GM04504 (cell line): ENCODE measurements around the gene UGT1A4.

Experiments
- DNase-seq: peaks from one replicate; pipeline ENCODE4 v3.0.0-alpha.2; 2012; ENCODE audit warnings: low read depth

Gene UGT1A4

GRCh38 chr2:233811732-233812131, 93.2 kb downstream of the UGT1A4 start:
- DNase-seq, result no peak

DNA sequence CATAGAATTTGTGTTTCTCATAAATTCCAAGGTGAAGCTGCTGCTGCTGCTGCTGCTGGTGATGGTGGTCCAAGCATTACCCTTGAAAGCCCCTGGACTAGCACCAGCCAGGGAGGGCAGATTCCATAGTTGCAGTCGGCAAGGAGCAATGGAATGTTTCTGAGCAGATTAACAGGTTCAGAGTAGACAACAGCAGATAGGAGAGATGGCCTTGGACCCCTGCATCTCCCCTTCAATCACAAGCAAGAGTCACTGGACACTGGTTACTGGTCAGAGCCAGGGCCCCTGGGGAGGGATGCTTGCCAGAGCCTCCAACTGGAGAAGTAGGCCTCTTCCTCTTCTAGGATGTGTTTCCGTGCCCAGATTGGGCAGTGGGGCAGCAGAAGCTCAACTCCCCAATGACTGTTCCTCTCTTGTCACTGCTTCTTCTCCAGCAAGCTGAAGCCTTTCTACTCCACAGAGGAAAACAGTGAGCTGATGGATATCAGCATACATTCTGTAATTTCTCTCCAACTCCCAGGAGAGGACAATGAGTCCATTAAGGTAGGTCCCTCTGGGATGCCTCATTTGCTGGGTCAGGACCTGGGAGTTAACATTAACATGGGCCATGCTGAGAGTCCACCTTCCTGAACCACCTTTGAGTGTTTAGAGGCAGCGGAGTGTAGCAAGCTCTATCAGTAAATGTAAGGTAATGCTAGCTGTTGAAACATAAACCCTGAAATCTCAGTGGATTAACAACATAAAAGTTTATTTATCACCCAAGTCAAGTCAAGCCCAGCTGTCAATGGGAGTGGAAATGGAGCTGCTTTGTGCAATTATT, 94.9 kb downstream of the UGT1A4 start:
- no peak for DNase-seq

DNA sequence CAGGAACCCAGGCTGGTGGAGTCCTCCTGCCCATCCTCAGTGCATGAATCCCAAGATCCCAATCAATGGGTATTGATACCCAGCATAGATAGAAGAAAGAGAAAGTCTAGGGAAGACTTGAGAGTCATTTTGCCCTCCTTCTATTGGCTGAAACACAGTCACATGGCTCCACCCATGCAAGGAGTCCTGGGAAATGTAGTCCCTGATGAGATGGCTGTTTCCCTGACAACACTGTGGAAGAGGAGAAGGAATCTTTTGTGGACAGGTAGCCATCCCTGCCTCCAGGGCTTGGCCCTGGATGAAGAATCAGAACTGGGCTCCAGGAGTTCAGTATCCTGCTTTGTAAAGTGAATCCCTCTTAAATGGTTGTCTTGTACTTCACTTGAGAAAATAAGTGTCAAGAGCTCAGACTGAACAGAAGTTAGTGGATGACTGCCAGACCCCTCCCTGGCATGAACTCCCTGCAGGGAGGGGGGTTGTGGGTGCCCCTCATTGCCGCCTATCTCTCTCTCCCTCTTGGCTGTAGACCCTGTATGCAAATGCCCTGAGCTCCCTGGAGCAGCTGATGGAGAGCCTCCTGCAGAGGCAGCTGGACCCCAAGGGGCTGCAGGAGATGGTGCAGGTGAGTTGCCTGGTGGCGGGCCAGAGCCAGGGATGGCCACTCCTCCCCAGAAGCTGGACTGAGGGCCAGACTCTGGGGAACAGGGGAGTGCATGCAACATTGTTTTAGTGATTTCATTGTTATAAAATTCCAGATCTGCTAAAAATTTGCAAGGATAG, 95.7 kb downstream of the UGT1A4 start:
- DNase-seq, result no peak

DNA sequence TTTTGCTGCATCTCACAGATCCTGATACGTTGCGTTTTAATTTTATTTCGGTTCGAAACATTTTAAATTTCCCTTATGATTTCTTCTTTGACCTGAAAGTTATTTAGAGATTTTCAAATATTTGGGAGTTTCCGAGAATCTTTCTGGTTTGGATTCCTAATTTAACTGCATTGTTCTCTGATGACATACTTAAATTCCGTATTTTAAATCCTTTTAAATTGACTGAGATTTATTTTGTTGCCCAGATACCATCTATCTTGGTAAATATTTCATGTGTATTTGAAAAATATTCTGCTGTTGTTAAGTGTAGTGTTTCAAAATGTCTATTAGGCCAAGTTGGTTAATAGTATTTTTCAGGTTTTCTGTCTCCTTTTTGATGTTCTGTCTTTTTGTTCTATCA, 97.3 kb downstream of the UGT1A4 start:
- no peak for DNase-seq

DNA sequence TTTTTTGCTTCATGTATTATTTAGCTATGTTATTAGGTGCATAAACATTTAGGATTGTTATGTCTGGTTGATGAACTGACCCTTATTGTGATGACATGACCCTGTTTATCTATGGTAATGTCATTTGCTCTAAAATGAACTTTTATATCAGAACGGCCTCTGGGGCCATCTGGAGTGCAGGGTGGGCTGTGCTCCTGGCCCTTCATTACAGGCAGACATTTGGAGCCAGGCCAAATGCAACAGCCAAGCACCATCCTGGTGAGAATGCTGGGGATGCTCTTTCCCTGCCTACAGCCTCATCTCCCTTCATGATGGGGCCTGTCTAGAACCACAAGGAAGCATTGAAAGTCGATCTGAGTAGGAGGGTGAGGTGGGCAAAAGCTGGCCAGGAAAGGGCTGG, 97.8 kb downstream of the UGT1A4 start:
- no peak for DNase-seq

GRCh38 chr2:233816771-233817170, 98.2 kb downstream of the UGT1A4 start:
- DNase-seq, result no peak

DNA sequence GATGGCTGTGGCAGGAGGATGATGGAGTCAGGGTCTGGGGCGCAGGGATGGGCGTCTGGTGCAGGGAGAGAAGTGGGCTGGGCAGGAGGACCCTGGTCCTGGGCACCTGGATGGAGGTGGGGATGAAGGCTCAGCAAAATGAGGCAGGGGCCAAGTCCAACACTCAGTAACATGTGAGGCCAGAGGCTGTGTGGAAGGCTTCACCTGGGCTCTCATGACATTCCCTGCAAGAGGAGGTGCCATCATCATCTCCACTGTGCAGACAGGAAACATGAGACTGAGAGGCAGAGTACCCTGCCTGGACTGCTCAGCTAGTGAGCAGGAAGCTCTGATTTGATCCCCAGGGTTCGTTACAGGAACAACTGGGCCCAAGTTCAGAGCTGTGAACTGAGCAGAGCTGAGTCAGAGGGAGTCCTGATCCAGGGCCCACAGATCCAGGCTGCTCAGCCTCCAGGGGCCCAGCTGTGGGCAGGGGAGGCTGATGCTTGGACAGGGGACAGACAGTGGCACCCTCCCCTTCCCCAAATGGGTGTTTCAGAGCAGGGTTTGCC, 98.9 kb downstream of the UGT1A4 start:
- no peak for DNase-seq

DNA sequence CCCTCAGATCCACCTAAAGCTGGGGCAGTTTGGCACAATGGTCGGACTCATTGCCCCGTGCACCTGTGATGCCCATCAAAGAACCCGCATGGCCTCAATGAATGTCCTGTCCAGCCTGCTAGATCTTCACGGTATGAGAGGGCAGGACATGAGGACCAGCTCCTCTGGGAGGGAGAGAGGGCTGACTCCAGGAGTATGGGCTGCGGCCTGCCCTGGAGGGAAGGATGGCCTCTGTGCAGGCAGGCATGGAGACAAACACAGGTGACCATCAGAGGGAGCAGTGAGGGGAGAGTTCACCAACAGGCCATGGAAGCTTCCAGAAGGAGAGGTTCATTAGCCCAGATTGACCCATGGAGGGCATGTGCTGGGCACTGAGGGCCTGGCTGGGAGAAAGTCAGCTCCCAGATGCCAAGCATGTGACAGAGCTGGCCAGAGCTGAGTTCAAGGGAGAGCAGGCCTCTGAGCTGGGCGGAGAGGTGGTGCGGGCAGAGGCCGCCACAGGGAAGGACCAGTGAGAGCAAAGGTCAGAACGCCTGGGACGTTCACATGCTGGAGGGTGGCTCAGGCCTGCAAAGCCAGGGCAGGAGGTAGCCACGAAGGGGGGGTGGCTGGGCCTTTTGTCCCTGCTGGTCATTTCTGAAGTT, 99.6 kb downstream of the UGT1A4 start:
- DNase-seq, result no peak

DNA sequence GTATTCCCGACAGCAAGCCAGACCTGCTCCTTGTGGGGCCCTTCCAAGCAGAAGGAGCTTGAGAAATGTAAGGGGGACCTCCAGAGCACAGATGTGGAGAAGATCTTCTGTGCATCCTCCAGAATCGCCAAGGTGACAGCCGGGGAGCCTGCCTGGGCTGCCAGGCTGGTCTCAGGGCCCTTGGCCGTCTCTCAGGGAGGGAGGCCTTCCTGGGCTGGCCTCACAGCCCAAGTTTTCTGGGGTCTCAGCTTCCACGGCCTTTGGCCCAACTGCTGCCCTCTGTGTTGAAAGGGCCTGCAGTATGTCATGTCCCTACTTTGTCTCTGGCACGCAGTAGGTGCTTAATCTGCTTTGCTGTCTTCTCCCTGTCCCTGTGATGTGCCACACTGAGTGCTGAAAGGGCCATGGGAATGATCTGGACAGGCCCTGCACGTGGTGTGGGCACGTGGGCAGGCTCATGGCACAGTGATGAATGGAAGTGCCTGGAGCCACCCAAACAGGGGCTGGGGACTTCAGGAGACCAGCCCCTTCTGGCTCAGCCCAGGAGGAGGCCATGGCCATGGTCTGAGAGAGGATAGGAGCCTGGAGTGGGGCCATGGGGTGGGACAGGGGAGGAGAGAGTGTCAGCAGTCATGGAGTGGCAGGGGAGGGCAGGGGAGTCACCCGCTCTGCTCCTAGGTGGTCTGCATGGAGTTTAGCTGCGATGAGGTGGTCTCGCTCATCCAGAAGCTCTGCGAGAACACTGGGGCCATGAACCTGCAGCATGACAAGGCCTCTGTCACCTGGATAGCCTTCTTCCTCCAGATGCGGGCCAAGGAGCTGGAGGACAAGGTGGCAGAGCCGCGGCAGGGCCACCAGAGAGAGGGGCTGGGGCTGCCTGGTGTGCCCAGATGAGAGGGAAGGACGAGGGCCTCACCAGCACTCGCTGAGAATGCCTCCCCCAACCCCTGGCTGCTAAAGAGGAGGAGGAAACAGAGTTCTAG, 100.4 kb downstream of the UGT1A4 start:
- DNase-seq, result no peak

- DNase-seq, result no peak
These were observed 101.6 kb downstream of the UGT1A4 start for GRCh38 chr2:233819884-233820773.

- DNase-seq, result no peak
These were observed 102.2 kb downstream of the UGT1A4 start for GRCh38 chr2:233820774-233821105.

DNA sequence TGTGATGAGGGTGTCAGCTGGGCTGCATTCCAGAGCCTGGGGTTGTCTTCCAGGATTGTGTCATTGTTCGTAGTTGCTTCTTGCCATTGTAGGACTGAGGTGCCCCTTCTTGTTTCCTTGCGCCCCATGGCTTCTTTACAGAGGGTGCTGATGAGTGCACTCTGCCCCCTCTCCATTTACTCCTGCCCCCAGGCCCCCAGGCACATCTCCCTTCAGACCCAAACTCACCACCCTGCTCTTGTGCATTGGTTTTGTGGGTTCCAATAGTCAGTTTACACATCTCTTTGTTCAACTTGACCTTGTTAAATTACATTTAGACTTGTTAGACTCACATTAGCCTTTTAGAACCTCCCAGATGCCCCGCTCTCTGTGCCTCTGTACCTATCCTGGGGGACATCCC, 102.7 kb downstream of the UGT1A4 start:
- DNase-seq, result no peak

DNA sequence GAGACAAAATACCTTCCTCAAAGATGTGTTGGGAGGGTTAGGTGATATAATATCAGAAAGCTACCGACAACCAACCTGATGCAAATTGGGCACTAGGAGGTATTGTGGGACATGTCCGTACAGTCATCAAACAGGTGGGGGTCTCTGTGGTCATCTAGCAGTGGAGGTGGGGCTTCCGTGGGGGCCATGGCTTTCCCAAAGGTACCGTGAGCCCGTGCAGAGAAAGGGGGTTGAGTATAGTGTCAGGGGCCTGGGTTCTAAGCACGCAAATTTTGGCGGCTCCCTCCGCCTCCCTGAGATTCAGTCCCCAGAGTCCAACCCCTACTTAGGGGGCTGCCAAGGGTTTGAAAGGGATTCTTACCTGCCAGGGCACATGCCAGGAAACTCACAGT, 103.2 kb downstream of the UGT1A4 start:
- no peak for DNase-seq

DNA sequence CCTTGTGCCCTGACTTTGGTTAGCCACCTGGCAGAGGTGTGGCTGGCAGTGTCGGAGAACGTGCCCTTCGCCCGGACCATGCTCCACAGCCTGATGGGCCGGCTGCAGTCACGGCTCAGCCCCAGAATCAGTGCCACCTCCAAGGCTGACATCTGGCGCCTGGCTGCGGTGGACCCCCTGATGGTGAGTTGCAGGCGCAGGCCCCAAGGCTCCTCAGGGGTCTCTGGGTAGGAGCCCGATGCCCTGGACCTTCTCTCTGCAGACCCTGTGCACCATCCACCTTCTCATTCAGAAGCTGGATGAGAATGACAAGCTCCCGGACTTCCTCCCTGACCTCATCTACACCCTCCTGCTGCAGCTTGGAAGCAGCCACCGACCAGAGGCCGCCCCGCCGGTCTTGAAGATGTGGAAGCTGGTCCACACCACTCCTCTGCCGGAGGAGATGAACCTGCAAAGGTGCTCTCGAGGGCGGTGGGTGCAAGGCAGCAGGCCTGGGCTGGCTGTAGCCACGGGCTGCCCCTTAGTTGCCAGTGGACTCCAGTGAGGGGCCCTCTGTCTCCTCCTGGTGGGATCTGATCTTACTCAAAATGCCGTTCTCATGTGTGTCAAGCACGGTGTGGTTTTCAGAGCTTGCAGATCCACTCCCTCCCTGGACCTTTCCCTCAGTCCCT, 103.7 kb downstream of the UGT1A4 start:
- DNase-seq, result no peak
